G401 (cell line): ENCODE measurements around the gene CFAP74. TPM values are rescaled to one million over a fixed set of nuclear protein-coding genes. Genes with fewer than 3 reads are reported as not detected.

Experiments
- DNase-seq: peaks from one replicate; pipeline ENCODE4 v3.0.0-alpha.2; 2015; ENCODE audit warnings: low spot score
- in situ Hi-C: cut with HindIII; loops from 2 replicates; pipeline ENCODE4 v1.10.0; 2016; ENCODE audit warnings: low sequenced_read_pairs, mixed read lengths
- total RNA-seq: library from RNA; depleted of rRNA; stranded (reverse); fragments of >200 nt; shearing (Covaris generic); gene quantifications from 2 replicates; pipeline ENCODE4 v1.2.3, GENCODE V29; 2014; rRNA removed

CFAP74 gene
- total RNA-seq, 1 experiment from 2014 or later: not detected

DNA sequence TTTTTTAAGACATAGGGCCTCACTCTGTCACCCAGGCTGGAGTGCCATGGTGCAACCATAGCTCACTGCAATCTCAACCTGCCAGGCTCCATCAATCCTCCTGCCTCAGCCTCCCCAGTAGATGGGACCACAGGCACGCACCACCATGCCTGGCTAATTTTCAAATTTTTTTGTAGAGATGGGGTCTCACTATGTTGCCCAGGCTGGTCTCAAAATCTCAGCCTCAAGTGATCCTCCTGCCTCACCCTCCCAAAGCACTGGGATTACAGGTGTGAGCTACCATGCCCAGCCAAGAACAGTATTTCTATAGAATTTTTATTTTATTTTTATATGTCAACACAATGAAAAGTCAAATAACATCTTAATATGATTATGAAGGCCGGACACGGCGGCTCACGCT is 123.6 kb downstream of the CFAP74 start:
- DNase-seq: no peak
- in situ Hi-C loops: loop anchor here (10.0 kb wide), 1 partner anchor 55 kb away; no protein-coding TSS in a partner anchor

GRCh38 chr1:1877865-1878436 is 125.6 kb downstream of the CFAP74 start:
- in situ Hi-C loops: no loop called here
- no peak for DNase-seq

GRCh38 chr1:1876335-1876930 is 127.2 kb downstream of the CFAP74 start:
- in situ Hi-C loops: no loop called here
- DNase-seq: no peak

- in situ Hi-C loops: no loop called here
- no peak for DNase-seq
Measured at GRCh38 chr1:1875932-1876331, 127.7 kb downstream of the CFAP74 start.

DNA sequence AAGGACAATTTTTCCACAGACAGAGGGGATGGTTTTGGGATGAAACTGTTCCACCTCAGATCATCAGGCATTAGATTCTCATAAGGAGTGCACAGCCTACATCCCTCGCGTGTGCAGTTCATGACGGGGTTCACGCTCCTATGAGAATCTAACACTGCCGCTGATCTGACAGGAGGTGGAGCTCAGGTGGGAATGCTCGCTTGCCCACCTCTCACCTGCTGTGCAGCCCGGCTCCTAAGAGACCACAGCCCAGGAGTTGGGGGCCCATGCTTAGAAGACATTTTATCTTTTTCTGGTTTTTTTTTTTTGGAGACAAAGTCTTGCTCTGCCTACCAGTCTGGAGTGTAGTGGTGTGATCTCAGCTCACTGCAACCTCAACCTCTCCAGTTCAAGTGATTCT is 128.7 kb downstream of the CFAP74 start:
- in situ Hi-C loops: no loop called here
- no peak for DNase-seq

GRCh38 chr1:1873186-1873585 is 130.4 kb downstream of the CFAP74 start:
- in situ Hi-C loops: no loop called here
- peak; percentile 92 for DNase-seq

- in situ Hi-C loops: no loop called here
Measured at GRCh38 chr1:1872329-1872994, 131.1 kb downstream of the CFAP74 start.

More at GRCh38 chr1:1872329-1872994, 131.1 kb downstream of the CFAP74 start:
- DNase-seq: no peak

Other genes starting within 250 kb of the CFAP74 start
- gene NADK, start 225.3 kb downstream of the CFAP74 start, total RNA-seq: 55.0 and 74.4 TPM in 2 replicates
- 306 and 351 TPM in 2 replicates for gene GNB1, start 112.7 kb downstream of the CFAP74 start, total RNA-seq
- gene CALML6, start 88.5 kb downstream of the CFAP74 start, total RNA-seq: not detected in 2 replicates
- 5.3 and 13.7 TPM in 2 replicates for gene TMEM52, start 84.5 kb downstream of the CFAP74 start, total RNA-seq
- gene GABRD, start 15.6 kb upstream of the CFAP74 start, total RNA-seq: 1.1 and 1.2 TPM in 2 replicates
- gene PRKCZ, start 46.6 kb upstream of the CFAP74 start, total RNA-seq: 96.8 and 107 TPM in 2 replicates
- 79.9 and 105 TPM in 2 replicates for gene FAAP20, start 191.0 kb upstream of the CFAP74 start, total RNA-seq
- 5.8 and 15.2 TPM in 2 replicates for gene SKI, start 224.5 kb upstream of the CFAP74 start, total RNA-seq